Medulla oblongata (tissue), 1 donor: ENCODE data around the gene SORCS2.

ENCODE experiments used
- DNase-seq: peaks from one replicate; pipeline ENCODE4 v3.0.0-alpha.2; 2015; ENCODE audit errors: extremely low spot score

The SORCS2 gene

GRCh38 chr4:7726665-7727413, 534.5 kb downstream of the SORCS2 start:
- DNase-seq: no peak

- DNase-seq: no peak
These were observed 535.4 kb downstream of the SORCS2 start for GRCh38 chr4:7727749-7728148.

GRCh38 chr4:7731437-7731836, 539.1 kb downstream of the SORCS2 start:
- DNase-seq: no peak

- no peak for DNase-seq
These were observed 539.9 kb downstream of the SORCS2 start for GRCh38 chr4:7732263-7732662.

GRCh38 chr4:7733201-7733600, 540.9 kb downstream of the SORCS2 start:
- DNase-seq: no peak

- DNase-seq: no peak
These were observed 541.7 kb downstream of the SORCS2 start for GRCh38 chr4:7733801-7734650.

GRCh38 chr4:7734651-7735260, 542.4 kb downstream of the SORCS2 start:
- no peak for DNase-seq

- DNase-seq: no peak
These were observed 543.1 kb downstream of the SORCS2 start for GRCh38 chr4:7735395-7735794.

GRCh38 chr4:7735961-7736360, 543.6 kb downstream of the SORCS2 start:
- no peak for DNase-seq

- DNase-seq: no peak
These were observed 544.3 kb downstream of the SORCS2 start for GRCh38 chr4:7736436-7737267.

- no peak for DNase-seq
These were observed 544.9 kb downstream of the SORCS2 start for GRCh38 chr4:7737268-7737645.

GRCh38 chr4:7737752-7738457, 545.6 kb downstream of the SORCS2 start:
- DNase-seq: no peak

- DNase-seq: no peak
These were observed 546.2 kb downstream of the SORCS2 start for GRCh38 chr4:7738458-7739076.

- DNase-seq: no peak
These were observed 547.0 kb downstream of the SORCS2 start for GRCh38 chr4:7739077-7739917.

GRCh38 chr4:7739918-7740865, 547.9 kb downstream of the SORCS2 start:
- DNase-seq: no peak

GRCh38 chr4:7740866-7741525, 548.7 kb downstream of the SORCS2 start:
- no peak for DNase-seq

- no peak for DNase-seq
These were observed 549.8 kb downstream of the SORCS2 start for GRCh38 chr4:7741946-7742806.
